ENCODE data around the gene SYT1. TPM values are rescaled to one million over a fixed set of nuclear protein-coding genes. Genes with fewer than 3 reads are reported as not detected.

Gene SYT1
- total and polyA plus RNA-seq, 7 donors = 2.8 to 20.0 (median 10.6) TPM; not detected in 1

- intact Hi-C loops (cut with DNase I) = no loop called here
- DNase-seq = no peak
- Histone ChIP-seq H3K9me3 (no peaks in the 10 kb centered on the region), H3K27me3 (no peaks in the 10 kb centered on the region), H3K4me3 (no peak overlapping the region), H3K36me3 (no peaks in the 10 kb centered on the region), H3K27ac (no peak overlapping the region), H3K4me1 (no peaks in the 10 kb centered on the region)
- TF ChIP-seq CTCF (IDR thresholded peaks at IDR 0.05) (no peak), POLR2AphosphoS5 (IDR thresholded peaks at IDR 0.05) (no peak)
- 85 to 94% methylated on average over 1 of the region's 1 CpG for WGBS, 2 donors
Measured at GRCh38 chr12:79331870-79332269, 467.3 kb downstream of the SYT1 start.

- 89 to 94% methylated on average over 3 of the region's 3 CpGs for WGBS, 2 donors
- H3K4me1 ChIP-seq = no peaks in the 10 kb centered on the region
- H3K36me3 ChIP-seq = no peaks in the 10 kb centered on the region
- TF ChIP-seq POLR2AphosphoS5 (IDR thresholded peaks at IDR 0.05) (no peak), CTCF (IDR thresholded peaks at IDR 0.05) (no peak), POLR2A (IDR thresholded peaks at IDR 0.05) (no peak), EP300 (IDR thresholded peaks at IDR 0.05) (no peak)
- intact Hi-C loops (cut with DNase I) = no loop called here
- no peak overlapping the region for H3K27ac ChIP-seq
- no peaks in the 10 kb centered on the region for H3K27me3 ChIP-seq
- no peaks in the 10 kb centered on the region for H3K9me3 ChIP-seq
- H3K4me3 ChIP-seq = no peak overlapping the region
- DNase-seq = no peak
Measured at GRCh38 chr12:79333144-79333543, 468.6 kb downstream of the SYT1 start.

GRCh38 chr12:79337662-79338290 is 473.2 kb downstream of the SYT1 start:
- H3K27me3 ChIP-seq = no peaks in the 10 kb centered on the region
- H3K27ac ChIP-seq = no peak overlapping the region
- no peak for DNase-seq
- 83 to 89% methylated on average over 5 of the region's 5 CpGs for WGBS, 2 donors
- TF ChIP-seq CTCF (IDR thresholded peaks at IDR 0.05) (no peak), POLR2AphosphoS5 (IDR thresholded peaks at IDR 0.05) (no peak), EP300 (IDR thresholded peaks at IDR 0.05) (no peak)
- intact Hi-C loops (cut with DNase I) = no loop called here
- H3K9me3 ChIP-seq = peaks cover 0 to 4% (median 0%) of the 10 kb centered on the region in 4 donors
- H3K36me3 ChIP-seq = no peaks in the 10 kb centered on the region
- H3K4me3 ChIP-seq = no peak overlapping the region
- H3K4me1 ChIP-seq = no peaks in the 10 kb centered on the region

- Histone ChIP-seq H3K9me3 (no peaks in the 10 kb centered on the region), H3K27me3 (no peaks in the 10 kb centered on the region), H3K4me3 (no peak overlapping the region), H3K27ac (no peak overlapping the region), H3K36me3 (no peaks in the 10 kb centered on the region), H3K4me1 (peaks cover 0 to 6% (median 0%) of the 10 kb centered on the region in 4 donors)
- DNase-seq = no peak
- 45 to 65% methylated on average over 5 of the region's 5 CpGs for WGBS, 2 donors
- TF ChIP-seq POLR2AphosphoS5 (IDR thresholded peaks at IDR 0.05) (no peak), EP300 (IDR thresholded peaks at IDR 0.05) (no peak), CTCF (IDR thresholded peaks at IDR 0.05) (peak in 2 of 4 experiments; percentile 10 to 24), POLR2A (IDR thresholded peaks at IDR 0.05) (no peak)
- intact Hi-C loops (cut with DNase I) = no loop called here
Measured at GRCh38 chr12:79344855-79345847, 480.6 kb downstream of the SYT1 start.

Data from sigmoid colon (tissue), 7 donors.